ENCODE measurements around the gene CPSF6.

GRCh38 chr12:69313209-69313608 is 73.8 kb downstream of the CPSF6 start:
- no peak for TF ChIP-seq POLR2A (IDR thresholded peaks at IDR 0.05)
- TF ChIP-seq, protein P1, sequence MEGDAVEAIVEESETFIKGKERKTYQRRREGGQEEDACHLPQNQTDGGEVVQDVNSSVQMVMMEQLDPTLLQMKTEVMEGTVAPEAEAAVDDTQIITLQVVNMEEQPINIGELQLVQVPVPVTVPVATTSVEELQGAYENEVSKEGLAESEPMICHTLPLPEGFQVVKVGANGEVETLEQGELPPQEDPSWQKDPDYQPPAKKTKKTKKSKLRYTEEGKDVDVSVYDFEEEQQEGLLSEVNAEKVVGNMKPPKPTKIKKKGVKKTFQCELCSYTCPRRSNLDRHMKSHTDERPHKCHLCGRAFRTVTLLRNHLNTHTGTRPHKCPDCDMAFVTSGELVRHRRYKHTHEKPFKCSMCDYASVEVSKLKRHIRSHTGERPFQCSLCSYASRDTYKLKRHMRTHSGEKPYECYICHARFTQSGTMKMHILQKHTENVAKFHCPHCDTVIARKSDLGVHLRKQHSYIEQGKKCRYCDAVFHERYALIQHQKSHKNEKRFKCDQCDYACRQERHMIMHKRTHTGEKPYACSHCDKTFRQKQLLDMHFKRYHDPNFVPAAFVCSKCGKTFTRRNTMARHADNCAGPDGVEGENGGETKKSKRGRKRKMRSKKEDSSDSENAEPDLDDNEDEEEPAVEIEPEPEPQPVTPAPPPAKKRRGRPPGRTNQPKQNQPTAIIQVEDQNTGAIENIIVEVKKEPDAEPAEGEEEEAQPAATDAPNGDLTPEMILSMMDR (IDR thresholded peaks at IDR 0.05 in 8 of 11, conservative IDR thresholded peaks at IDR 0.05 in 3 of 11) = no peak

All from spleen (tissue), 7 donors.